HepG2 (cell line): ENCODE data around the gene DEFB112. TPM values are rescaled to one million over a fixed set of nuclear protein-coding genes. Genes with fewer than 3 reads are reported as not detected.

Experiments used
- ATF2 ChIP-seq: sonication (generic); formaldehyde crosslinking; IDR thresholded peaks from 2 replicates; pipeline ENCODE4 v1.4.0; 2020; ENCODE audit warnings: missing genetic modification reagents
- ELF3 ChIP-seq: IDR thresholded peaks from 2 replicates; pipeline ENCODE4 v1.6.1; 2016; ENCODE audit warnings: missing genetic modification reagents, missing compliant biosample characterization
- EZH2 ChIP-seq: conservative IDR thresholded peaks from 2 replicates; pipeline ENCODE4 v1.6.1; 2012; ENCODE audit warnings: mild to moderate bottlenecking, low read depth, low read length, moderate library complexity
- HMG20A ChIP-seq: IDR thresholded peaks from 2 replicates; pipeline ENCODE4 v1.6.1; 2016; ENCODE audit warnings: borderline replicate concordance
- IKZF5 ChIP-seq: IDR thresholded peaks from 2 replicates; pipeline ENCODE4 v1.6.1; 2018; ENCODE audit warnings: missing genetic modification reagents, mild to moderate bottlenecking, missing compliant biosample characterization
- MYPOP ChIP-seq: sonication (generic); formaldehyde crosslinking; IDR thresholded peaks from 2 replicates; pipeline ENCODE4 v1.8.1; 2023; ENCODE audit warnings: mild to moderate bottlenecking, moderate library complexity, missing genetic modification reagents
- RAD51 ChIP-seq: fragments of 450-650 bp; IDR thresholded peaks from 2 replicates; pipeline ENCODE4 v1.6.1; 2016; ENCODE audit warnings: borderline replicate concordance
- RFX1 ChIP-seq: fragments of 450-650 bp; IDR thresholded peaks from 2 replicates; pipeline ENCODE4 v1.6.1; 2017
- SP1 ChIP-seq, 2 experiments: fragments of 450-650 bp in 1 of 2; sonication (generic) in 1 of 2; formaldehyde crosslinking in 1 of 2; IDR thresholded peaks; 2 replicates each; pipeline versions ENCODE4 v1.4.0 to v1.6.1; 2016 to 2020; ENCODE audit warnings: missing genetic modification reagents in 1 of 2
- SRSF4 ChIP-seq: fragments of 200-400 bp; formaldehyde crosslinking; IDR thresholded peaks from one replicate; pipeline ENCODE4 v1.6.1; 2018; ENCODE audit warnings: mild to moderate bottlenecking, low read depth, low read length, moderate library complexity; ENCODE audit not compliant: poor library complexity, severe bottlenecking
- ZNF101 ChIP-seq: sonication (generic); formaldehyde crosslinking; IDR thresholded peaks from 2 replicates; pipeline ENCODE4 v1.4.0; 2020; ENCODE audit warnings: mild to moderate bottlenecking, low read depth, missing genetic modification reagents, borderline replicate concordance
- ZNF275 ChIP-seq: sonication (generic); formaldehyde crosslinking; IDR thresholded peaks from 2 replicates; pipeline ENCODE4 v1.8.0; 2022; ENCODE audit warnings: missing genetic modification reagents, mild to moderate bottlenecking, inconsistent platforms, borderline replicate concordance
- ZNF543 ChIP-seq: sonication (generic); formaldehyde crosslinking; IDR thresholded peaks from 2 replicates; pipeline ENCODE4 v1.4.0; 2020; ENCODE audit warnings: mild to moderate bottlenecking, missing genetic modification reagents
- ZNF609 ChIP-seq: sonication (generic); formaldehyde crosslinking; IDR thresholded peaks from 2 replicates; pipeline ENCODE4 v1.4.0; 2020; ENCODE audit warnings: mild to moderate bottlenecking, missing genetic modification reagents, borderline replicate concordance
- ZNF616 ChIP-seq: sonication (generic); formaldehyde crosslinking; IDR thresholded peaks from 2 replicates; pipeline ENCODE4 v1.5.0; 2020; ENCODE audit warnings: low read depth, mild to moderate bottlenecking, missing genetic modification reagents
- ZNF674 ChIP-seq: sonication (generic); formaldehyde crosslinking; IDR thresholded peaks from 2 replicates; pipeline ENCODE4 v1.5.0; 2020; ENCODE audit warnings: low read depth, mild to moderate bottlenecking, missing genetic modification reagents
- ZNF720 ChIP-seq: sonication (generic); formaldehyde crosslinking; IDR thresholded peaks from 2 replicates; pipeline ENCODE4 v1.4.0; 2020; ENCODE audit warnings: missing genetic modification reagents
- polyA plus RNA-seq, 8 experiments: library from polyadenylated mRNA; depleted of rRNA in 3 of 8; stranded (reverse) in 7 of 8; unstranded in 1 of 8; fragments of >200 nt; fragmentation: Illumina TruSeq in 4 of 8; extraction: Trizol in 4 of 8; gene quantifications; 2 replicates each; pipeline versions ENCODE4 v1.2.1 to v1.2.3, GENCODE V29; 2011 to 2016; ENCODE audit warnings: low read depth in 4 of 8, missing spikeins in 1 of 8, mixed read lengths in 1 of 8; ENCODE audit not compliant: insufficient read depth in 1 of 8
- total RNA-seq, 5 experiments: library from RNA; depleted of rRNA; stranded (reverse); fragments of >200 nt; fragmentation: Illumina TruSeq; extraction: Trizol; gene quantifications; 2 replicates each; pipeline ENCODE4 v1.2.3, GENCODE V29; 2016; ENCODE audit warnings: low read depth in 1 of 5

DEFB112 gene
- total and polyA plus RNA-seq, 2 of the 13 experiments (the other 11 are each of a cell fraction or from before 2014, with no cell fraction given) = not detected

GRCh38 chr6:50093116-50093937 lies 43.6 kb upstream of the DEFB112 start (continued):
- TF ChIP-seq ATF2 = peak; percentile 79; the same call in 1 of the 2 replicates
- peak; percentile 70 for TF ChIP-seq ELF3 (CRISPR knock-in tag)
- TF ChIP-seq IKZF5 (CRISPR knock-in tag) = peak; percentile 93
- TF ChIP-seq ZNF275 = no peak
- TF ChIP-seq SP1 (IDR thresholded peaks at IDR 0.05) = no peak
- no peak for TF ChIP-seq SP1 (CRISPR knock-in tag; IDR thresholded peaks at IDR 0.05)
- TF ChIP-seq ZNF720 (CRISPR knock-in tag) = no peak
- TF ChIP-seq EZH2 = no peak
- no peak for TF ChIP-seq RFX1
- TF ChIP-seq MYPOP = 0 out of 2 replicates have a peak, but pooled peaks have one; percentile 31
- no peak for TF ChIP-seq ZNF616 (CRISPR knock-in tag)
- TF ChIP-seq ZNF609 = peak; percentile 91
- no peak for TF ChIP-seq RAD51
- TF ChIP-seq ZNF674 = 0 out of 2 replicates have a peak, but pooled peaks have one; percentile 44
- TF ChIP-seq ZNF543 (CRISPR knock-in tag) = 0 out of 2 replicates have a peak, but pooled peaks have one; percentile 45
- TF ChIP-seq HMG20A (CRISPR knock-in tag) = peak; percentile 97
- TF ChIP-seq ZNF101 (CRISPR knock-in tag) = no peak
- no peak for TF ChIP-seq SRSF4
